Stimulated activated CD8-positive, alpha-beta memory T cell treated with anti-CD3 and anti-CD28 coated beads, Interleukin-15, amount 100 ng/mL, for 4 hours (primary cell): ENCODE results near the gene CPNE7.
"Not testable (repeated sequence)": the region's sequence is repeated elsewhere in the genome, so short reads cannot be mapped to it uniquely, and the experiment has no call there.

ENCODE experiments used
- DNase-seq, 2 donors: peaks; one replicate each; pipeline ENCODE4 v3.0.0-alpha.2; 2020; ENCODE audit warnings: low read depth in 2 of 2

Gene CPNE7

GRCh38 chr16:89583197-89583894, 7.8 kb downstream of the CPNE7 start:
- DNase-seq: no peak

GRCh38 chr16:89583895-89584644, 8.5 kb downstream of the CPNE7 start:
- no peak for DNase-seq

- no peak for DNase-seq
Observed at GRCh38 chr16:89584768-89585549, 9.4 kb downstream of the CPNE7 start.

GRCh38 chr16:89586218-89586617, 10.7 kb downstream of the CPNE7 start:
- DNase-seq: no peak

- DNase-seq: no peak
Observed at GRCh38 chr16:89586853-89587252, 11.3 kb downstream of the CPNE7 start.

DNA sequence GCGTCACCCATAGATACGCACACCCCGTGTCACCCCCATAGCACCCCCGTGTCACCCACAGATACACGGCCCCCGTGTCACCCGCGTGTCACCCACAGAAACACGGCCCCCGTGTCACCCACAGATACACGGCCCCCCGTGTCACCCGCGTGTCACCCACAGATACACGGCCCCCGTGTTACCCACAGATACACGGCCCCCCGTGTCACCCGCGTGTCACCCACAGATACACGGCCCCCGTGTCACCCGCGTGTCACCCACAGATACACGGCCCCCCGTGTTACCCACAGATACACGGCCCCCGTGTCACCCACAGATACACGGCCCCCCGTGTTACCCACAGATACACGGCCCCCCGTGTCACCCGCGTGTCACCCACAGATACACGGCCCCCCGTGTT, 12.1 kb downstream of the CPNE7 start:
- not testable (repeated sequence) for DNase-seq

DNA sequence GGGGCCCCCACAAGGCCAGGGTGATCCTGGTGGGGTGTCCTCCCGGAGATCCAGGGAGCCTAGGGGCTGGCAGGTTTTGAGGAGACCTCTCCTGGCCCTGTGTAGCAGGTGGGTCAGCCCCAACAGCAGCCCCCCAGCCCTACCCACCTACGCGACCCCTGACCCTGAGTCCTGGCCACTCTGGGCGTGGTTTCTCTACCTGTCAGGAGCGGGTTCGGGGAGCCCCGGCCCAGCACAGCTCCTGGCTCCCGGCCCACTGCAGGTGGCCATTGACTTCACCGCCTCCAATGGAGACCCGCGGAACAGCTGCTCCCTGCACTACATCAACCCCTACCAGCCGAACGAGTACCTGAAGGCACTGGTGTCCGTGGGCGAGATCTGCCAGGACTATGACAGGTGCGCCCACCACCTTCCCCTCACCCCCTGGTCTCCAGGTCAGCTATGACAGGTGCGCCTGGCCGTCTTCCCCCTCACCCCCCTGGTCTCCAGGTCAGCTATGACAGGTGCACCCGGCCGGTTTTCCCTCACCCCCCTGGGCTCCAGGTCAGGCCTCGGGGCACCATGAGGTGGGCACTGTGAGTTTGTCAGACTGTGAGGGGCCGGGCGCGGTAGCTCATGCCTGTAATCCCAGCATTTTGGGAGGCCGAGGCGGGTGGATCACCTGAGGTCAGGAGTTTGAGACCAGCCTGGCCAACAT, 13.0 kb downstream of the CPNE7 start:
- DNase-seq: no peak

- DNase-seq: no peak
Observed at GRCh38 chr16:89589241-89589926, 13.8 kb downstream of the CPNE7 start.

GRCh38 chr16:89593841-89594240, 18.3 kb downstream of the CPNE7 start:
- DNase-seq: no peak

DNA sequence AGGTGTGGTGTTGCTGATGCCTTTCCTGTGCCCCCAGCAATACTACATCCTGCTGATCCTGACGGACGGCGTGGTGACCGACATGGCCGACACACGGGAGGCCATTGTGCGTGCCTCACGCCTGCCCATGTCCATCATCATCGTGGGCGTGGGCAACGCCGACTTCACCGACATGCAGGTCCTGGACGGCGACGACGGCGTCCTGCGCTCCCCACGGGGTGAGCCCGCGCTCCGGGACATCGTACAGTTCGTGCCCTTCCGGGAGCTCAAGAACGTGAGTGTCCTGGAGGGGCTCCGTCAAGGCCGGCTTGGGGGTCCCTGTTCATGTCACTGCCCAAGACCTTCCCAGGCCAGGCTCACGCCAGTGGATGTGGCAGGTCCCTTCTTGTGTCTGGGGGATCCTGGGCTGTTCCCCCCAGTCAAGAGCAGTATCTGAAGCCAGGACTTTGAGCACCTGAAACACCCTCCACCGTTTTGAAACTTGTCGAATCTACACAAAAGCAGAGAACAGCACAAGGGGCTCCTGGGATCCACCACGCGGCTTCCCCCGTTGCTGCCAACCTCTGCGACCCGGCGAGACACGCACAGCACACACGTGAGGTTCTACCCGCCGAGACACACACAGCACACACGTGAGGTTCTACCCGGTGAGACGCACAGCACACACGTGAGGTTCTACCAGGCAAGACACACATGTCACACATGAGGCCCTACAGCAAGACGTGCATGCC, 19.9 kb downstream of the CPNE7 start:
- DNase-seq: no peak

DNA sequence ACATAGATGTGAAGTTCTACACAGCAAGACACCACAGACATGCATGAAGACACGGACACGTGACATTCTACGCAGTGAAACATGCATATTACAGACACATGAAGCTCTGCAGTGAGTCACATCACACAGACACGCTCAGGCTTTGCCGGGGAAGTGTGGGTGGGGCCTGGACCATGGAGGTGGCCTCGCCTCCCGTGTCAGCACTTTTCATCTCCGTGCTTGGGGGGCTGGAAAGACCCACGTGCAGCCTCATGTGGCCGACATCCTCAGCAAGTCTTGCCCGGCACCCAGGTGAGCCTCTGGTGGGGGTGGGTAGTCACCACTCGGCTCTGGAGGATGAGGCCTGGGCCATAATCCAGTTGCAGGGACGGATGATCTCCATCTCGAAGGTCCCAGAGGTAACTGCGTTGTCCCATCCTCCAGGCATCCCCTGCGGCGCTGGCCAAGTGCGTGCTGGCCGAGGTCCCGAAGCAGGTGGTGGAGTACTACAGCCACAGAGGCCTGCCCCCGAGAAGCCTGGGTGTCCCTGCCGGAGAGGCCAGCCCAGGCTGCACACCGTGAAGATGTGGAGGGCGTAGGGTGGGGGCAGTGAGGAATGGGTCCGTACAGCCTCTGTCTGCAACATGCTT, 20.6 kb downstream of the CPNE7 start:
- DNase-seq: no peak

GRCh38 chr16:89596957-89597649, 21.5 kb downstream of the CPNE7 start:
- no peak for DNase-seq

DNA sequence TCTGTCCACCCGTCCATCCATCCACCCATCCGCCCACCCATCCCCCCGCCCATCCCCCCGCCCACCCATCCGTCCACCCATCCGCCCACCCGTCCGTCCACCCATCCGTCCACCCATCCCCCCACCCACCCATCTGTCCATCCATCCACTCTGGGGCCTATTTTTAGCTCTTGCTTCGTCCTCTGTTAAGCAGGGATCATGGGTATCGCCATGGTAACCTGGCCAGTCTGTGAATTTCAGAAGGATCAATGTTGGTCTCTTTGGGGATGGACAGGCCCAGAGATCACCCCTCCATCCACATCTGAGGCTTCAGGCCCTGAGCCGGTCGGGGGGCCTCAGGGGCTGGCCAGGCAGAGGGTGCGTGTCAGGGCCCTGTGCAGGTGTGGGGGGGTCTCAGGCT, 22.6 kb downstream of the CPNE7 start:
- no peak for DNase-seq

GRCh38 chr16:89599451-89599858, 23.9 kb downstream of the CPNE7 start:
- DNase-seq: no peak

- no peak for DNase-seq
Observed at GRCh38 chr16:89599902-89600301, 24.3 kb downstream of the CPNE7 start.

DNA sequence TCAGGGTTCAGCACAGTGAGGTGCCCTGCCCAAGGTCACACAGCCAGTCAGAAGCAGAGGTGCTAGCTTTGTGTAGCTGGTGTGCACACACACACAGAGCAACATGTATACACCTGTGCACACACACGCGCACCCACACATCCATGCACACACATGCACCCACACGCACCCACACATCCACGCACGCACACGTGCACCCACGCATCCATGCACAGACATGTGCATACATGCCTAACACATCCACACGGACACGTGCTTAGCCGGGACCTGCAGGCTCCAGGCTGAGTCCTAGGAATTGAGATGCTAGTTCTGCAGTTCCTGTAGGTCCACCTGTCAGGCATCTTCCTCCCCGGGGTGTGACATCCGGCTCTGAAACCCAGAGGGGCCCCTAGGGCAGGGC, 24.9 kb downstream of the CPNE7 start:
- DNase-seq: no peak

GRCh38 chr16:89600956-89601355, 25.4 kb downstream of the CPNE7 start:
- DNase-seq: no peak

GRCh38 chr16:89601906-89602272, 26.3 kb downstream of the CPNE7 start:
- no peak for DNase-seq

DNA sequence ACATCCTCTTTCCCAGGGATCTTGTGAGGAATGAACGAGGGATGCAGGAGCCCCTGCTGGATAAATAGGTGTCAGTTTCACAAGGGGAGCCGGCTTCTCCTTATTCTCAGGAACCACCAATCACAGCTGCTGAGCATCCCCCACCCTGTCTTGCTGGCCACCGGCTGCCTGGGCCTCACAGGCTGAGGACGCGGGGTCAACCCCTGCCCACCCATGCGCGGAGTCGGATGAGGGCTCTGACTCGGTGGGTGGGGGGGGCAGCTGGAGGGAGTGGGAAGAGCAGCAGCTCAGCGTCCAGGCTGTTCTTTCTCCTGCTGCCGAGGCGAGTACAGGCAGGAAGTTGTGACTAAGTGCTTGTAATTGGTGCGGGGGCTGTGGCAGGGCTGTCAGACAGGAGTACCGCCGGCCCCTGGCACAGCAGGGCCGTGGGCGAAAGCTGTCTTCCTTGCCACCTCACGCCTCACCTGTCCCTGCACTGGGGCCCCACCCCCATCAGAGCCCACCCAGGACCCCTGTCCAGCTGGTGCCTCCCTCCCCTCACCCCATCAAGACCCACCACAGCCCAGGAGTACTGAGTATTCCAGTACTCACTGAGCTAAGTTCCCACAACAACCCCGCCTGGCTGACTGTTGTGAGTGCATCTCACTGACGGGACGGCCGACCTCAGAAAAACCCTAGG, 26.9 kb downstream of the CPNE7 start:
- peak; percentile 58 to 60 for DNase-seq
